Left ventricle myocardium inferior (tissue), 1 donor: Measurements from ENCODE around the gene BCAT1. TPM values are rescaled to one million over a fixed set of nuclear protein-coding genes. Genes with fewer than 3 reads are reported as not detected.
"Not testable (repeated sequence)": the region's sequence is repeated elsewhere in the genome, so short reads cannot be mapped to it uniquely, and the experiment has no call there.

Experiments used
- DNase-seq: peaks from one replicate; pipeline ENCODE4 v3.0.0-alpha.2; 2020
- H3K27ac ChIP-seq: fragments of 200-600 bp; replicated peaks from 2 replicates; pipeline ENCODE4 v1.8.0; 2021
- H3K27me3 ChIP-seq: fragments of 200-600 bp; 2 replicates; pipeline ENCODE4 v1.8.0; 2021; ENCODE audit warnings: low read depth
- H3K36me3 ChIP-seq: fragments of 200-600 bp; 2 replicates; pipeline ENCODE4 v1.8.0; 2021
- H3K4me1 ChIP-seq: fragments of 200-600 bp; 2 replicates; pipeline ENCODE4 v1.8.0; 2021
- H3K4me3 ChIP-seq: fragments of 200-600 bp; 2 replicates; pipeline ENCODE4 v1.8.0; 2021; ENCODE audit warnings: mild to moderate bottlenecking, moderate library complexity
- H3K9me3 ChIP-seq: fragments of 200-600 bp; replicated peaks from 2 replicates; pipeline ENCODE4 v1.8.0; 2021
- intact Hi-C: fragments of 100-400 bp; cut with micrococcal nuclease; formaldehyde crosslinking; loops from one replicate; pipeline ENCODE4 v1.11.0; 2022
- total RNA-seq: library from RNA; stranded (reverse); fragmentation: NEBNext Ultra II Directional; extraction: Animal tissue kit (Norgen Biotek cat#: 25700); gene quantifications from one replicate; pipeline ENCODE4 v1.2.1, GENCODE V29; 2021
- TF ChIP-seq, protein P1 (sequence below): fragments of 200-600 bp; IDR thresholded peaks from 2 replicates; pipeline ENCODE4 v1.8.0; 2021; ENCODE audit warnings: antibody characterized with exemption, mild to moderate bottlenecking, borderline replicate concordance
- donor health status: DM: no; HTN: yes; CAD: no; lungs with severe emphysema.

BCAT1 gene
- total RNA-seq, 1 donor from 2014 or later = 4.3 TPM

DNA sequence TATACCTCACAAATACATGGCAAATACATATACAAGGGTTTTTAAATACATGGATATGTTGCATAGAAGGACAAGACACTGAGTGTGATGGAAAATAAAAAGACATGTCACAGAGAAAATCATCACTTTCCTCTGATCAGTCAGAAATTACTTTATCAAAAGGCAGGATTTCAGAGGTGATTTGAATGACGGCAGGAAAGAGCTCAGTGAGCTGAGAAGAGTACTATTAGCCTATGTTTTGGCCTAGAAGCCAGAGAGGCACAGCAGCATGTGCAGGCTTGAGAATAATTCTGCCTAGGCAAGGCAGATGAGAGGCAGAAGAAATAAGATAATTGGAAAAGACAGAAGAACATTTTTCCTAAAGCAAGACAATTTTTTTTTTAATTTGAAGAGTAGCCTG lies 94.9 kb downstream of the BCAT1 start:
- no peaks in the 10 kb centered on the region for H3K27me3 ChIP-seq
- H3K27ac ChIP-seq = no peak overlapping the region
- intact Hi-C loops = no loop called here
- DNase-seq = no peak
- H3K36me3 ChIP-seq = no peaks in the 10 kb centered on the region
- H3K4me3 ChIP-seq = no peak overlapping the region
- TF ChIP-seq, protein P1, sequence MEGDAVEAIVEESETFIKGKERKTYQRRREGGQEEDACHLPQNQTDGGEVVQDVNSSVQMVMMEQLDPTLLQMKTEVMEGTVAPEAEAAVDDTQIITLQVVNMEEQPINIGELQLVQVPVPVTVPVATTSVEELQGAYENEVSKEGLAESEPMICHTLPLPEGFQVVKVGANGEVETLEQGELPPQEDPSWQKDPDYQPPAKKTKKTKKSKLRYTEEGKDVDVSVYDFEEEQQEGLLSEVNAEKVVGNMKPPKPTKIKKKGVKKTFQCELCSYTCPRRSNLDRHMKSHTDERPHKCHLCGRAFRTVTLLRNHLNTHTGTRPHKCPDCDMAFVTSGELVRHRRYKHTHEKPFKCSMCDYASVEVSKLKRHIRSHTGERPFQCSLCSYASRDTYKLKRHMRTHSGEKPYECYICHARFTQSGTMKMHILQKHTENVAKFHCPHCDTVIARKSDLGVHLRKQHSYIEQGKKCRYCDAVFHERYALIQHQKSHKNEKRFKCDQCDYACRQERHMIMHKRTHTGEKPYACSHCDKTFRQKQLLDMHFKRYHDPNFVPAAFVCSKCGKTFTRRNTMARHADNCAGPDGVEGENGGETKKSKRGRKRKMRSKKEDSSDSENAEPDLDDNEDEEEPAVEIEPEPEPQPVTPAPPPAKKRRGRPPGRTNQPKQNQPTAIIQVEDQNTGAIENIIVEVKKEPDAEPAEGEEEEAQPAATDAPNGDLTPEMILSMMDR = no peak
- no peaks in the 10 kb centered on the region for H3K4me1 ChIP-seq
- no peaks in the 10 kb centered on the region for H3K9me3 ChIP-seq

- H3K4me3 ChIP-seq = no peak overlapping the region
- TF ChIP-seq, protein P1 = no peak
- H3K9me3 ChIP-seq = no peaks in the 10 kb centered on the region
- no peak for DNase-seq
- no peaks in the 10 kb centered on the region for H3K27me3 ChIP-seq
- no peak overlapping the region for H3K27ac ChIP-seq
- H3K36me3 ChIP-seq = no peaks in the 10 kb centered on the region
- intact Hi-C loops = no loop called here
- H3K4me1 ChIP-seq = no peaks in the 10 kb centered on the region
These were observed 95.3 kb downstream of the BCAT1 start for GRCh38 chr12:24853588-24853987.

- TF ChIP-seq, protein P1 = no peak
- H3K27me3 ChIP-seq = no peaks in the 10 kb centered on the region
- H3K27ac ChIP-seq = no peak overlapping the region
- no peak for DNase-seq
- intact Hi-C loops = no loop called here
- H3K4me3 ChIP-seq = no peak overlapping the region
- H3K4me1 ChIP-seq = no peaks in the 10 kb centered on the region
- H3K36me3 ChIP-seq = no peaks in the 10 kb centered on the region
- H3K9me3 ChIP-seq = no peaks in the 10 kb centered on the region
These were observed 95.8 kb downstream of the BCAT1 start for GRCh38 chr12:24853094-24853493.

DNA sequence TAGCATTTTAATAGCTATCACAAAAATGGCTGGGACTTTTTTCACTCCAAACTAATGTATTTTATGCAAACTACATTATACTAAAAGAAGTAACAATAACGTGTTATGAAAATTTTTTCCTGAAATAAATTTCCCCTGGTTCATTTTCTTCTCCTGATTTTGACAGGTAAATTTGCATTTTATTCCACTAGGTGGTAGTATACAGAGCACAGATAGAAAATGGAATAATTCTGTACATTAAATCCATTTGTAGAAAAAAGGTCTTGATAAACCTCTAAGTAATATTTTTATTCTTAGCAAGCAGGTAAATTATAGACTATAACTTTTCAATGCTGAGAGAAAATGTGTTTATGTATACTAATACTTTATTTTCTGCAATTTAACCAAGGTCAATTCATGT lies 96.5 kb downstream of the BCAT1 start:
- TF ChIP-seq, protein P1 = peak; percentile 44
- H3K27ac ChIP-seq = no peak overlapping the region
- H3K4me1 ChIP-seq = no peaks in the 10 kb centered on the region
- H3K4me3 ChIP-seq = no peak overlapping the region
- no peaks in the 10 kb centered on the region for H3K27me3 ChIP-seq
- no peak for DNase-seq
- no peaks in the 10 kb centered on the region for H3K9me3 ChIP-seq
- no peaks in the 10 kb centered on the region for H3K36me3 ChIP-seq
- intact Hi-C loops = no loop called here

- intact Hi-C loops, H3K4me1 ChIP-seq, H3K36me3 ChIP-seq, H3K27me3 ChIP-seq, H3K4me3 ChIP-seq, H3K9me3 ChIP-seq, H3K27ac ChIP-seq, DNase-seq: not testable (repeated sequence)
These were observed 97.0 kb downstream of the BCAT1 start for GRCh38 chr12:24851883-24852282.

- intact Hi-C loops = no loop called here
- H3K36me3 ChIP-seq = no peaks in the 10 kb centered on the region
- H3K4me1 ChIP-seq = no peaks in the 10 kb centered on the region
- no peak overlapping the region for H3K4me3 ChIP-seq
- H3K27ac ChIP-seq = no peak overlapping the region
- H3K27me3 ChIP-seq = no peaks in the 10 kb centered on the region
- H3K9me3 ChIP-seq = no peaks in the 10 kb centered on the region
- DNase-seq = no peak
- TF ChIP-seq, protein P1 = no peak
These were observed 97.6 kb downstream of the BCAT1 start for GRCh38 chr12:24851341-24851740.
